ENCODE measurements around the gene ATG16L2.

DNA sequence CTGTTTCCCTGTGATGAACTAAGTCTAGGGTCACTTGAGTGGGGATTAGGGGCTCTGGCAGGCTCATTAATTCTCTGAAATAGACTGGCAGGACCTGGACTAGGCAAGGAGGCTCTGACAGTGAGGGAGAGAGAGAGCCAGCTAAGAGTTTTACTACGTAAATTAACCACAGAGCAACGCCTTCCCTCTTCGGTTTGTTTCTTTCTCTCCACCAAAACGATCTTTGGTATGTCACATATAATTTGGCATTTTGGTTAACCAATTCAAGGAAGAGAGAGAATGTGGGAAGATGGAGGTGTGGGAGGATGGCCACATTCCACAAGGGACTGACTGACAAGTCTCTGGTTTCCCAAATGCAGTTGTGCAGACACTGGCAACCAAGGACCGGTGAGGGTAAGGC is 27.9 kb downstream of the ATG16L2 start:
- TF ChIP-seq EZH2 (IDR thresholded peaks at IDR 0.05; ENCODE audit: insufficient read depth, low read length): no peak
- TF ChIP-seq, protein P1, sequence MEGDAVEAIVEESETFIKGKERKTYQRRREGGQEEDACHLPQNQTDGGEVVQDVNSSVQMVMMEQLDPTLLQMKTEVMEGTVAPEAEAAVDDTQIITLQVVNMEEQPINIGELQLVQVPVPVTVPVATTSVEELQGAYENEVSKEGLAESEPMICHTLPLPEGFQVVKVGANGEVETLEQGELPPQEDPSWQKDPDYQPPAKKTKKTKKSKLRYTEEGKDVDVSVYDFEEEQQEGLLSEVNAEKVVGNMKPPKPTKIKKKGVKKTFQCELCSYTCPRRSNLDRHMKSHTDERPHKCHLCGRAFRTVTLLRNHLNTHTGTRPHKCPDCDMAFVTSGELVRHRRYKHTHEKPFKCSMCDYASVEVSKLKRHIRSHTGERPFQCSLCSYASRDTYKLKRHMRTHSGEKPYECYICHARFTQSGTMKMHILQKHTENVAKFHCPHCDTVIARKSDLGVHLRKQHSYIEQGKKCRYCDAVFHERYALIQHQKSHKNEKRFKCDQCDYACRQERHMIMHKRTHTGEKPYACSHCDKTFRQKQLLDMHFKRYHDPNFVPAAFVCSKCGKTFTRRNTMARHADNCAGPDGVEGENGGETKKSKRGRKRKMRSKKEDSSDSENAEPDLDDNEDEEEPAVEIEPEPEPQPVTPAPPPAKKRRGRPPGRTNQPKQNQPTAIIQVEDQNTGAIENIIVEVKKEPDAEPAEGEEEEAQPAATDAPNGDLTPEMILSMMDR (IDR thresholded peaks at IDR 0.05; ENCODE audit: insufficient read depth, low read depth, low read length): no peak

All from astrocyte (in vitro differentiated cells and primary cell).